Limb (tissue), 2 donors: ENCODE data around the gene MT1F.

ENCODE experiments used
- DNase-seq, 2 donors: peaks; one replicate each; pipeline ENCODE4 v3.0.0-alpha.2; 2016; ENCODE audit errors: extremely low spot score in 2 of 2

The MT1F gene

DNA sequence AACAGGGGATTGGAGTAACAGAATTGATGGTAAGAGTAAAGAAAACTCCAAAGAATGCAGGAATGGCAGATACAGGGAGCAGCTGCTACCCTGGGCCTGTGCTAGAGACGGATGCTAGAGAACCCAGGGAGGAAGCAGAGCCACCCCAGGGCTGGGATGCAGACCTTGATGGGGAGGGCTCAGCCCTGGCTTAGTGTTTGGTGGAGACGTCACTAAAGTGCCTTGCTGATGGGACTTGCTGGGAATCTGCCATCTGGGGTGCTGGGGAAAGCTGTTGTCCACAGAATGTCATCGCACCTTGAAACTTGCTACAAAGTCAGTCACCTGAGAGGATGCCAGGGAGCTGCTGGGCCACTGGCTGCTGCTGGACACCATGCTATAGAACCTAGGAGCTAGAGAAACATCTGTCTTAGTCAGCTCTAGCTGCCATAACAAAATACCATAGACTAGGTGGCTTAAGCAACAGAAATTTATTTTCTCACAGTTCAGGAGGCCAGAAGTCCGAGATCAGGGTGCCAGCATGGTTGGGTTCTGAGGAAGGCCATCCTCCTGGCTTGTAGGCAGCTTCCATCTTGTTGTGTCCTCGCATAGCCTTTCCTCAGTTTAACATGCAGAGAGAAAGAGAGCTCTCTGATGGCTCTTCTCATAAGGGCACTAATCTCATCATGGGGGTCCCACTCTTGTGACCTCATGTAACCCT lies 39.8 kb downstream of the MT1F start:
- DNase-seq: no peak

DNA sequence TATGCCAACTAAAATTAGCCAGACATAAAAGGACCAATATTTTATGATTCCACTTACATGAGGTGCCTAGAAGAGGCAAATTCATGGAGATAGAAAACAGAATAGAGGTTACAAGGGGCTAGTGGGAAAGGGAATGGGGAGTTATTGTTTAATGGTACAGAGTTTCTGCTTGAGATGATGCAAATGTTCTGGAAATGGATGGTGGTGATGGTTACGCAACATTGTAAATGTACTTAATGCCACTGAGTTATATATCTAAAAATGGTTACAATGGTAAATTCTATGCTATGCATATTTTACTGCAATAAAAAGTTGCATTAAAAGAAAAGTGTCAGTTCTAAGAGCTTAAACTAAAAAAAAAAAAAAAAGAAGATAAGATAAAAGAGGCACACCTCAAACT lies 42.4 kb downstream of the MT1F start:
- DNase-seq: no peak

DNA sequence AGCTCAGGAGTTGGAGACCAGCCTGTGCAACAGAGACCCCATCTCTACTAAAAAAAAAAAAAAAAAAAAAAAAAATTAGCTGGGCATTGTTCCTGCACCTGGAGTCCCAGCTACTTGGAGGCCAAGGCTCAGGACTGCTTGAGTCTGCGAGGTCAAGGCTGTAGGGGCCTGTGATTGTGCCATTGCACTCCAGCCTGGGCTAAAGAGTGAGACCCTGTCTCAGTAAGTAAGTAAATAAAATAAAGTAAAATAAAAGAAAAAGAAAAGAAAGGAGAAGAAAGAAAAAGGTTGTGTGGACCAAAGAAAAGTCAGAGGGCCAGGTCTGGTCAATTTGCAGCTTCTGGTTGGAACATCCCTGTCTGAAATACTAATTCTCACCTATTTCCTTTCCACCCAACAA lies 42.9 kb downstream of the MT1F start:
- DNase-seq: no peak

DNA sequence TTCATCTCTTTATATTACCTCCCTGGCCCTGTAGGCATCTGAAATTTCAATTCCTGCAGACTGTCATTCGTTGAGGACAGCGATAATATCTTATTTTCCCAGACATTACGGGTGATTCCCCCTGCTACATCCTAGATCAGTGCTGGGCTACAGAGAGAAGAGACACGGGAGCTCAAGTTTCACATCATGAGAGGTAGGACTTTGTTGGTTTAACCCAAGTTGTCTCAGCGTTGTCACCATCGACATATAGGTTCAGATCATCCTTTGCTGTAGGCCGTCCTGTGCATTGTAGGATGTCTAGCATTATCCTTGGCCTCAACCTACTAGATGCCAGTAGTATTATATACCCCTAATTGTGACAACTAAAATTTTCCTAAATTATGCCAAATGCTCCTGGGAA lies 43.8 kb downstream of the MT1F start:
- DNase-seq: no peak

DNA sequence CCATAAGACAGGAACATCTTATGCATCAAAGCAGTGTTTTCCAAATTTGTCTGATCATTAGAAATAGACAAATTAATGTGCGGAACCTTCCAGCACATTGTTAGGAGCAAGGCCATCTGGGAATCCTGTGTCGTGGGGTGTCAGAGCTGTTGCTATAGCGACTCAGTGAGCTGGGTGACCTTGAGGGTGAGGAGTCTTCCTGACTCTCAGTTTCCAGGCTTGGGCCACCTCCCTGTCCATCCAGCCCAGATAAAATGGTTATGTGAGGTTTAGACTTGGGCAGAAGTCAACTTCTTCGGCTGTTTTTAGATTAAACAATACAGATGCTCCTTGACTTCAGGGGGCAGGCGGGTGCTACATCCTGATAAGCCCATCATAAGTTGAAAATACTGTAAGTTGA lies 45.1 kb downstream of the MT1F start:
- DNase-seq: no peak
